Neural progenitor cell (in vitro differentiated cells): ENCODE results near the gene RANBP1. TPM values are rescaled to one million over a fixed set of nuclear protein-coding genes. Genes with fewer than 3 reads are reported as not detected.

ENCODE experiments used
- DNase-seq: peaks from one replicate; pipeline ENCODE4 v3.0.0-alpha.2; 2016; ENCODE audit warnings: low spot score
- H2AFZ ChIP-seq: fragments of 200-600 bp; sonication (generic); replicated peaks from 2 replicates; pipeline ENCODE4 v1.6.1; 2016; ENCODE audit warnings: antibody characterized with exemption
- H3F3A ChIP-seq: fragments of 200-600 bp; sonication (generic); 2 replicates; pipeline ENCODE4 v1.6.1; 2016; ENCODE audit warnings: antibody characterized with exemption, low read depth
- H3K27ac ChIP-seq: fragments of 200-600 bp; sonication (generic); 2 replicates; pipeline ENCODE4 v1.5.1; 2016; ENCODE audit warnings: mild to moderate bottlenecking
- H3K27me3 ChIP-seq: fragments of 200-600 bp; sonication (generic); 2 replicates; pipeline ENCODE4 v1.6.1; 2016; ENCODE audit warnings: mild to moderate bottlenecking, moderate library complexity
- H3K36me3 ChIP-seq: fragments of 200-600 bp; sonication (generic); 2 replicates; pipeline ENCODE4 v1.5.1; 2016
- H3K4me1 ChIP-seq: fragments of 200-600 bp; sonication (generic); 2 replicates; pipeline ENCODE4 v1.6.1; 2016; ENCODE audit warnings: mixed run types
- H3K4me2 ChIP-seq: fragments of 200-600 bp; sonication (generic); 2 replicates; pipeline ENCODE4 v1.6.1; 2016
- H3K4me3 ChIP-seq: fragments of 200-600 bp; sonication (generic); 2 replicates; pipeline ENCODE4 v1.5.1; 2016
- H3K79me2 ChIP-seq: fragments of 200-600 bp; sonication (generic); 2 replicates; pipeline ENCODE4 v1.6.1; 2016; ENCODE audit warnings: low read depth
- H3K9ac ChIP-seq: fragments of 200-600 bp; sonication (generic); 2 replicates; pipeline ENCODE4 v1.6.1; 2016
- H3K9me3 ChIP-seq: fragments of 200-600 bp; sonication (generic); 2 replicates; pipeline ENCODE4 v1.5.1; 2016; ENCODE audit warnings: low read depth
- H4K20me1 ChIP-seq: fragments of 200-600 bp; sonication (generic); 2 replicates; pipeline ENCODE4 v1.6.1; 2016; ENCODE audit warnings: low read depth
- H3K27ac Mint-ChIP-seq: 3 replicates; pipeline ENCODE4 v1.8.0; 2021; ENCODE audit warnings: mixed read lengths
- H3K27me3 Mint-ChIP-seq: 2 replicates; pipeline ENCODE4 v1.8.0; 2022; ENCODE audit warnings: low read depth, mild to moderate bottlenecking, inconsistent platforms, moderate library complexity, mixed read lengths; ENCODE audit not compliant: insufficient read depth
- H3K36me3 Mint-ChIP-seq: 3 replicates; pipeline ENCODE4 v1.8.0; 2021; ENCODE audit warnings: mixed read lengths
- H3K4me1 Mint-ChIP-seq: 3 replicates; pipeline ENCODE4 v1.8.0; 2021; ENCODE audit warnings: mixed read lengths
- H3K4me3 Mint-ChIP-seq: 3 replicates; pipeline ENCODE4 v1.8.0; 2021; ENCODE audit warnings: mild to moderate bottlenecking, moderate library complexity, mixed read lengths
- H3K9me3 Mint-ChIP-seq: 3 replicates; pipeline ENCODE4 v1.8.0; 2020; ENCODE audit warnings: mixed read lengths
- EZH2 ChIP-seq: fragments of 200-600 bp; sonication (generic); IDR thresholded peaks from 2 replicates; pipeline ENCODE4 v1.6.1; 2017; ENCODE audit warnings: antibody characterized with exemption, mild to moderate bottlenecking, moderate library complexity
- EZH2phosphoT487 ChIP-seq: fragments of 200-600 bp; sonication (generic); IDR thresholded peaks from 2 replicates; pipeline ENCODE4 v1.6.1; 2017; ENCODE audit warnings: antibody characterized with exemption
- total RNA-seq: library from RNA; depleted of rRNA; stranded (reverse); fragments of >200 nt; gene quantifications from 2 replicates; pipeline ENCODE4 v1.2.3, GENCODE V29; 2015; ENCODE audit warnings: low replicate concordance
- TF ChIP-seq, protein P1 (sequence below): fragments of 200-600 bp; sonication (generic); IDR thresholded peaks from 2 replicates; pipeline ENCODE4 v1.5.1; 2017; ENCODE audit warnings: antibody characterized with exemption, mild to moderate bottlenecking

RANBP1 gene
- total RNA-seq, 1 donor from 2014 or later: 918 TPM

DNA sequence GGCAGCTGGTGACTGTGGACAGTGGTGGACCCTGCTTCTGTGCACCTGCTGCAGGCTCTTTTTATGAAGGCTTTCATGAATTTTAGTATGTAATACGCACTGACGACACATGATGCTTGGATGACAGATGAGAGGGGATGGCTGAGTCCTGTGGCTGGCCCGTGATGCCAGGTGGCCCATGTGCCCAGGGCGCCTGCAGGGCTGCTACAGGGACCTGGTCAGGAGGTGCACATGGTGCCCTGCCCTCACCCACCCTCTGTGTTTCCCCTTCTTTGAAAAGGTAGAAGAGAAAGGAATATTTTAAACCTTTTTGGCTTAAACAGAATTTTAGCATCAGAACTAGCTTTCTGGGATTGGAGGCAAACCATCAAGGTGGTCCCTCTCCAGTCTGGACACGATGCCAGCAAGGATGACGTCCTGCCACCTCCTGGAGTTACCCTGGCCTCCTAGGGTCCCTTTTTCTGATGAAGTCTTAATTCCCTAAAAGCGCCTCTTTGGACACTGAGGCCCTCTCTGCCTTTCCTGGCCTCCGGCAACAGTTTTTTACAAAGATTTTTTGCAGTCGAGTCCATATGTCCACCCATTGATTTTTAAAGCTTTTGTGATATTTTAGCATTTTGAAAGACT is 5.4 kb upstream of the RANBP1 start:
- peak overlapping the region; percentile 35 for H3K4me3 Mint-ChIP-seq

DNA sequence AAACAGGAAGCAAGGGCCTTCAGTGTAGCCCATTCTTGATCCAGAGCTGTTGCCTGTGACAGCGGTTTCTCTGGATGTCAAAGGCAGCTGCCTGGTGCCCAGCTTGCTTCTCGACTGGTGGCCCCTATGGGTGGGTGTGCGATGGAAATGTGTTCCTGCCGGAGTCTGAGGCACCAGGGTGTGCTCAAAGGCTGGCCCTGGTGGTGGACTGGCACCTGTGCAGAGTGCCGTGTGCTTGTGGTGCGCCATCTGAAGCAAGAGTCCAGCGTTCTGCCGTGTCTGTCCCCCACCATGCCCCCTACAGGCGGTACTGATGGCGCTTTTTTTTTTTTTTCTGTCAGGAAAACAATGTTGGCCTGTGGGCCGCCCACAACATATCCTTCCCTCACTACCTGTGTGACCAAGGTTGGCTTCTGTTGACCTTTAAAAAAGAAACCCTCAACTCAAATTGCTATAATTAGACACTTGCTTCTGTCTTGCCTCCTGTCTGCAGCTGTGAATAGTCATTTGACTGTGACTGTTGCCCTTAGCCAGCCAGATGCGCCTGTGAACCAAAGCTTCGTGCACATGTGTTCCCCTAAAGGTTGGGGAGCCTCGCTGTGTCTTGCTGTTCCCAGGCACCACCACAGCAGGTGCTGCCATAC is 4.7 kb upstream of the RANBP1 start:
- Histone ChIP-seq H3K27ac (peak overlapping the region; percentile 78), H3K4me1 (peaks cover under 1% of the 10 kb centered on the region), H3K9me3 (no peaks in the 10 kb centered on the region), H3K4me3 (no peak overlapping the region), H3K4me2 (no peak overlapping the region), H3F3A (peaks cover 44% of the 10 kb centered on the region), H3K27me3 (no peaks in the 10 kb centered on the region), H3K36me3 (no peaks in the 10 kb centered on the region), H4K20me1 (peaks cover 33% of the 10 kb centered on the region), H3K79me2 (peaks cover 10% of the 10 kb centered on the region), H3K9ac (no peak overlapping the region), H2AFZ (no peak overlapping the region)
- TF ChIP-seq, protein P1, sequence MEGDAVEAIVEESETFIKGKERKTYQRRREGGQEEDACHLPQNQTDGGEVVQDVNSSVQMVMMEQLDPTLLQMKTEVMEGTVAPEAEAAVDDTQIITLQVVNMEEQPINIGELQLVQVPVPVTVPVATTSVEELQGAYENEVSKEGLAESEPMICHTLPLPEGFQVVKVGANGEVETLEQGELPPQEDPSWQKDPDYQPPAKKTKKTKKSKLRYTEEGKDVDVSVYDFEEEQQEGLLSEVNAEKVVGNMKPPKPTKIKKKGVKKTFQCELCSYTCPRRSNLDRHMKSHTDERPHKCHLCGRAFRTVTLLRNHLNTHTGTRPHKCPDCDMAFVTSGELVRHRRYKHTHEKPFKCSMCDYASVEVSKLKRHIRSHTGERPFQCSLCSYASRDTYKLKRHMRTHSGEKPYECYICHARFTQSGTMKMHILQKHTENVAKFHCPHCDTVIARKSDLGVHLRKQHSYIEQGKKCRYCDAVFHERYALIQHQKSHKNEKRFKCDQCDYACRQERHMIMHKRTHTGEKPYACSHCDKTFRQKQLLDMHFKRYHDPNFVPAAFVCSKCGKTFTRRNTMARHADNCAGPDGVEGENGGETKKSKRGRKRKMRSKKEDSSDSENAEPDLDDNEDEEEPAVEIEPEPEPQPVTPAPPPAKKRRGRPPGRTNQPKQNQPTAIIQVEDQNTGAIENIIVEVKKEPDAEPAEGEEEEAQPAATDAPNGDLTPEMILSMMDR: peak; percentile 52
- no peak for TF ChIP-seq EZH2
- Mint-ChIP-seq H3K36me3 (peaks cover 17% of the 10 kb centered on the region), H3K27me3 (peaks cover 12% of the 10 kb centered on the region), H3K9me3 (peaks cover 2% of the 10 kb centered on the region), H3K4me1 (peaks cover 5% of the 10 kb centered on the region), H3K4me3 (peak overlapping the region; percentile 33), H3K27ac (no peak overlapping the region)
- peak; percentile 69 for DNase-seq

More for the DNA sequence above, 5.4 kb upstream of the RANBP1 start:
- peak overlapping the region; percentile 70 for H3K27ac Mint-ChIP-seq
- Histone ChIP-seq H3K36me3 (no peaks in the 10 kb centered on the region), H3F3A (peaks cover 42% of the 10 kb centered on the region), H2AFZ (no peak overlapping the region), H3K4me1 (no peaks in the 10 kb centered on the region), H4K20me1 (peaks cover 39% of the 10 kb centered on the region), H3K4me2 (no peak overlapping the region), H3K27me3 (no peaks in the 10 kb centered on the region), H3K9ac (no peak overlapping the region), H3K79me2 (peaks cover 3% of the 10 kb centered on the region), H3K9me3 (no peaks in the 10 kb centered on the region), H3K27ac (peak overlapping the region; percentile 78), H3K4me3 (no peak overlapping the region)
- TF ChIP-seq, protein P1: no peak
- TF ChIP-seq EZH2phosphoT487 (no peak), EZH2 (no peak)
- no peak for DNase-seq
- peaks cover 12% of the 10 kb centered on the region for H3K27me3 Mint-ChIP-seq
- peaks cover 2% of the 10 kb centered on the region for H3K9me3 Mint-ChIP-seq
- peaks cover 4% of the 10 kb centered on the region for H3K4me1 Mint-ChIP-seq
- peaks cover 17% of the 10 kb centered on the region for H3K36me3 Mint-ChIP-seq

DNA sequence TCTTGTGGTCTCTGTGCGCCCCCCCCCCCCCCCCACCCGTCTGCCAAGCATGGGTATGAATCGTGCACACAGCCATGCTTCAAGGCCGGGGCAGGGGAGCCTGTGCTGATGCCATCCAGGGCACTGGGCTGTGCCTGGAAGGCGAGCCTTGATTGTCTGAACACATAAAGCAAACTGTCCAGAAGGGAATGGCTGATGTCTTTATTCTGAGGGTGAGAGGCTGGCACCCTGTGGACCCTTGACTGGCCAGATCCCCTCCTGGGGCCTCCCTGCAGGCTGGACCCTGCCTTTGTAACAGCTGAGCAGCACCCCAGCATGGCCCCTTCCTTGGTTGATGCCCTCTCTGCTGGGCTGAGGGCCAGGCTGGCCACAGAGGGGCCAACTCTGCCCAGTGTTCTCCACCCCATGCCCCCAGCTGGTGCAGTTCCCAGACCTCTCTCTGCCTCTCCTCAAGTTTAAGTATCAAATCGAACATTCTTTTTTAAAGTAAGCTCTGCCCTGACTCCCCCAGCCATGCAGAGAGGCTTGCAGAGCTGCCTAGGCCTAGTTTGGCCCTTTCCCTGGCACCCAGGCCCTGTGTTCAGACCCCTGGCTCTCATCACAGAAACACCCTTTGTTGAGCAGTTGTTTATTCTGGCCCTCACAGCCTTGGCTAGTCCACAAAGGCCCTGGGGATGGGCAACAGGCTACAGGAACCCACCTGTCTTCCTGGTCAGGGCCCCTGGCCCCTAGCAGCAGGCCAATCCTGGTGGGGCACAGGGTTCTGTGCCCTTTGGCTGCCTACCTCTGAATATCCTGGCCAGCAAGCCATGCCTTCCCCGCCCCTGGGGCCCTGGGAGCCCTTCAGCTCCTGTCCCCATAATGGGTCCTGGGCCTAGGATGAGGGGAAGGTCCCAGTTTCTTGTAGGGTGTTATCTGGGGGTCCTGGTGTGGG is 3.9 kb upstream of the RANBP1 start:
- Mint-ChIP-seq H3K36me3 (peaks cover 17% of the 10 kb centered on the region), H3K9me3 (peaks cover 2% of the 10 kb centered on the region), H3K4me1 (peaks cover 5% of the 10 kb centered on the region), H3K27ac (no peak overlapping the region), H3K27me3 (peaks cover 10% of the 10 kb centered on the region), H3K4me3 (peak overlapping the region; percentile 33)
- Histone ChIP-seq H3K4me3 (no peak overlapping the region), H3K36me3 (no peaks in the 10 kb centered on the region), H3K9ac (no peak overlapping the region), H3K4me1 (peaks cover 3% of the 10 kb centered on the region), H3K27me3 (no peaks in the 10 kb centered on the region), H2AFZ (no peak overlapping the region), H4K20me1 (peaks cover 25% of the 10 kb centered on the region), H3K9me3 (no peaks in the 10 kb centered on the region), H3K79me2 (peaks cover 18% of the 10 kb centered on the region), H3F3A (peaks cover 46% of the 10 kb centered on the region), H3K4me2 (no peak overlapping the region), H3K27ac (no peak overlapping the region)
- TF ChIP-seq EZH2phosphoT487 (no peak), EZH2 (no peak)
- no peak for DNase-seq
